Calu3 (cell line): ENCODE data around the gene AFP. TPM values are rescaled to one million over a fixed set of nuclear protein-coding genes. Genes with fewer than 3 reads are reported as not detected.

Experiments
- BruUV-seq: library from RNA; stranded (reverse); fragments of 400-500 nt; replicated peaks from 2 replicates; lab custom pipeline; 2021; lab: Mats Ljungman, UMichigan
- CTCF ChIA-PET: fragments of 300-600 bp; sonication (Branson Sonifier 250); formaldehyde crosslinking; loops from one replicate; lab custom pipeline; 2022; ENCODE audit warnings: antibody characterized with exemption; lab: Charles Lee
- DNase-seq: peaks from one replicate; pipeline ENCODE4 v3.0.0; 2022
- H3K27ac Mint-ChIP-seq: one replicate; pipeline ENCODE4 v1.8.0; 2022; ENCODE audit warnings: mixed read lengths; ENCODE audit not compliant: unreplicated experiment
- H3K27me3 Mint-ChIP-seq: one replicate; pipeline ENCODE4 v1.8.0; 2022; ENCODE audit warnings: mixed read lengths; ENCODE audit not compliant: unreplicated experiment
- H3K36me3 Mint-ChIP-seq: one replicate; pipeline ENCODE4 v1.8.0; 2022; ENCODE audit warnings: mild to moderate bottlenecking, moderate library complexity, mixed read lengths; ENCODE audit not compliant: insufficient read depth, unreplicated experiment
- H3K4me1 Mint-ChIP-seq: one replicate; pipeline ENCODE4 v1.8.0; 2022; ENCODE audit warnings: mild to moderate bottlenecking, low read depth, mixed read lengths; ENCODE audit not compliant: unreplicated experiment
- H3K4me3 Mint-ChIP-seq: one replicate; pipeline ENCODE4 v1.8.0; 2022; ENCODE audit warnings: mild to moderate bottlenecking, low read depth, moderate library complexity, mixed read lengths; ENCODE audit not compliant: unreplicated experiment
- H3K9me3 Mint-ChIP-seq: one replicate; pipeline ENCODE4 v1.8.0; 2022; ENCODE audit warnings: low read depth, mixed read lengths; ENCODE audit not compliant: unreplicated experiment
- intact Hi-C: fragments of 100-400 bp; cut with micrococcal nuclease; formaldehyde crosslinking; loops from one replicate; pipeline ENCODE4 v1.10.0; 2022; ENCODE audit not compliant: unreplicated experiment
- total RNA-seq: library from RNA; stranded (reverse); gene quantifications from 2 replicates; pipeline ENCODE4 v1.2.3, GENCODE V29; 2022
- TF ChIP-seq, protein P1 (sequence below): fragments of 200-600 bp; IDR thresholded peaks from one replicate; pipeline ENCODE4 v1.8.0; 2022; ENCODE audit warnings: antibody characterized with exemption; ENCODE audit not compliant: unreplicated experiment

Gene AFP
- total RNA-seq, 1 experiment from 2014 or later: not detected

DNA sequence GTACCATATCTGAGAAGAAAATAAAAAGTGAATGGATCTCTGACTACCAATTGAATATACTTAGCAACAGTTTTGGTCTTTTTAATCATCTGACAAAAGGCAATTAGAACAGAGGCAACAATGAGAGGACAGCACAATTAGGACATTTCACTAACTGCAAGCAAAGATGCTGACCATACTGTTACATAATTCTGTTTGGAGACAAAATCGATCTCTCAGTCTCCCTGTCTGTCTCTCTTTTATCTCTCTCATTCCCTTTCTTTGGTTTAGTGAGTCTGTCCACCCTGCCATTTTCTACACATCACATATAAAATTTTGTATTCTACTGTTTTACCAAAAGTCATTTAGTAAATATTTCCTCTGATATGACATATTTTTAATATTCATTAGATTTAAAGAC, 43.3 kb downstream of the AFP start:
- no peak for DNase-seq
- TF ChIP-seq, protein P1, sequence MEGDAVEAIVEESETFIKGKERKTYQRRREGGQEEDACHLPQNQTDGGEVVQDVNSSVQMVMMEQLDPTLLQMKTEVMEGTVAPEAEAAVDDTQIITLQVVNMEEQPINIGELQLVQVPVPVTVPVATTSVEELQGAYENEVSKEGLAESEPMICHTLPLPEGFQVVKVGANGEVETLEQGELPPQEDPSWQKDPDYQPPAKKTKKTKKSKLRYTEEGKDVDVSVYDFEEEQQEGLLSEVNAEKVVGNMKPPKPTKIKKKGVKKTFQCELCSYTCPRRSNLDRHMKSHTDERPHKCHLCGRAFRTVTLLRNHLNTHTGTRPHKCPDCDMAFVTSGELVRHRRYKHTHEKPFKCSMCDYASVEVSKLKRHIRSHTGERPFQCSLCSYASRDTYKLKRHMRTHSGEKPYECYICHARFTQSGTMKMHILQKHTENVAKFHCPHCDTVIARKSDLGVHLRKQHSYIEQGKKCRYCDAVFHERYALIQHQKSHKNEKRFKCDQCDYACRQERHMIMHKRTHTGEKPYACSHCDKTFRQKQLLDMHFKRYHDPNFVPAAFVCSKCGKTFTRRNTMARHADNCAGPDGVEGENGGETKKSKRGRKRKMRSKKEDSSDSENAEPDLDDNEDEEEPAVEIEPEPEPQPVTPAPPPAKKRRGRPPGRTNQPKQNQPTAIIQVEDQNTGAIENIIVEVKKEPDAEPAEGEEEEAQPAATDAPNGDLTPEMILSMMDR: no peak
- Mint-ChIP-seq H3K36me3 (no peaks in the 10 kb centered on the region), H3K27me3 (peaks cover 16% of the 10 kb centered on the region), H3K27ac (no peak overlapping the region), H3K4me3 (no peak overlapping the region), H3K9me3 (peaks cover 2% of the 10 kb centered on the region), H3K4me1 (no peaks in the 10 kb centered on the region)
- CTCF ChIA-PET: no interaction called here
- intact Hi-C loops: no loop called here
- no TSS peak for BruUV-seq

GRCh38 chr4:73481358-73481757, 45.3 kb downstream of the AFP start, which contains the start of gene AFM:
AFM (plus strand) TSS chr4:73481745; CDS start chr4:73481776, 31 bp downstream.
- intact Hi-C loops: no loop called here
- TF ChIP-seq, protein P1: no peak
- Mint-ChIP-seq H3K4me3 (no peak within 1 kb of the TSS), H3K36me3 (no peaks in the 10 kb centered on the region), H3K27me3 (peaks cover 22% of the 10 kb centered on the region), H3K27ac (no peak within 1 kb of the TSS), H3K9me3 (no peaks in the 10 kb centered on the region), H3K4me1 (no peaks in the 10 kb centered on the region)
- DNase-seq: no peak
- CTCF ChIA-PET: no interaction called here
- no TSS peak for BruUV-seq

- Mint-ChIP-seq H3K27me3 (peaks cover 36% of the 10 kb centered on the region), H3K4me3 (no peak overlapping the region), H3K36me3 (no peaks in the 10 kb centered on the region), H3K27ac (no peak overlapping the region), H3K9me3 (no peaks in the 10 kb centered on the region), H3K4me1 (no peaks in the 10 kb centered on the region)
- CTCF ChIA-PET: no interaction called here
- BruUV-seq: no TSS peak
- TF ChIP-seq, protein P1: no peak
- no peak for DNase-seq
- intact Hi-C loops: no loop called here
Measured at GRCh38 chr4:73485085-73485484, 49.1 kb downstream of the AFP start.

DNA sequence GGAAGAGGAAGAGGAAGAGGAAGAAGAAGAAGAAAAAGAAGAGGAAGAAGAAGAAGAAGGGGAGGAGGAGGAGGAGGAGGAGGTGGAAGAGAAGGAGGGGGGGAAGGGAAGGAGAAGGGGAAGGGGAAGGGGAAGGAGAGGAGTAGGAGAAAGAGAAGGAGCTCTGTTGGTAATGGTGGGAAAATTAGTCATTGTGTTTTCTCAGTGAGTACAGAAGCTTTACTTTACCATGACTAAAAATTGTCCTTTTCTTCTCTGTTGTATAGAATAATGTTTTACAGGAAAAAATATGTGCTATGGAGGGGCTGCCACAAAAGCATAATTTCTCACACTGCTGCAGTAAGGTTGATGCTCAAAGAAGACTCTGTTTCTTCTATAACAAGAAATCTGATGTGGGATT, 49.6 kb downstream of the AFP start:
- no peaks in the 10 kb centered on the region for H3K9me3 Mint-ChIP-seq
- H3K27me3 Mint-ChIP-seq: peaks cover 36% of the 10 kb centered on the region
- BruUV-seq: no TSS peak
- CTCF ChIA-PET: no interaction called here
- H3K4me3 Mint-ChIP-seq: no peak overlapping the region
- no peaks in the 10 kb centered on the region for H3K36me3 Mint-ChIP-seq
- intact Hi-C loops: no loop called here
- no peak overlapping the region for H3K27ac Mint-ChIP-seq
- H3K4me1 Mint-ChIP-seq: no peaks in the 10 kb centered on the region
- no peak for DNase-seq
- TF ChIP-seq, protein P1: no peak
